HEK293 (cell line): Measurements from ENCODE around the gene ATP6V1F.

Source experiments
- KLF17 ChIP-seq: fragments of 450-650 bp; formaldehyde crosslinking; IDR thresholded peaks from 2 replicates; pipeline ENCODE4 v1.5.1; 2016; ENCODE audit warnings: missing biosample characterization, missing genetic modification characterization
- PRDM10 ChIP-seq: fragments of 450-650 bp; formaldehyde crosslinking; IDR thresholded peaks from 2 replicates; pipeline ENCODE4 v1.5.1; 2016; ENCODE audit warnings: missing biosample characterization, missing genetic modification characterization
- SETDB1 ChIP-seq: IDR thresholded peaks from one replicate; pipeline ENCODE4 v1.6.1; 2017; ENCODE audit warnings: mild to moderate bottlenecking, low read length, moderate library complexity, mixed read lengths; ENCODE audit not compliant: insufficient read length
- SP2 ChIP-seq: fragments of 450-650 bp; formaldehyde crosslinking; IDR thresholded peaks from 2 replicates; pipeline ENCODE4 v1.5.1; 2016; ENCODE audit warnings: missing biosample characterization, missing genetic modification characterization
- SP7 ChIP-seq: fragments of 450-650 bp; formaldehyde crosslinking; IDR thresholded peaks from 2 replicates; pipeline ENCODE4 v1.5.1; 2016; ENCODE audit warnings: missing biosample characterization, missing genetic modification characterization
- WT1 ChIP-seq: fragments of 450-650 bp; formaldehyde crosslinking; IDR thresholded peaks from 2 replicates; pipeline ENCODE4 v1.5.1; 2016; ENCODE audit warnings: missing biosample characterization, missing genetic modification characterization
- ZBTB11 ChIP-seq: fragments of 450-650 bp; formaldehyde crosslinking; conservative IDR thresholded peaks from 2 replicates; pipeline ENCODE4 v1.5.1; 2016; ENCODE audit warnings: low read depth, missing biosample characterization, missing genetic modification characterization
- ZBTB21 ChIP-seq: fragments of 450-650 bp; formaldehyde crosslinking; IDR thresholded peaks from 2 replicates; pipeline ENCODE4 v1.5.1; 2017; ENCODE audit warnings: missing biosample characterization, missing genetic modification characterization
- ZBTB6 ChIP-seq: fragments of 450-650 bp; formaldehyde crosslinking; IDR thresholded peaks from 2 replicates; pipeline ENCODE4 v1.5.1; 2017; ENCODE audit warnings: missing biosample characterization, missing genetic modification characterization
- ZBTB7A ChIP-seq: fragments of 450-650 bp; formaldehyde crosslinking; IDR thresholded peaks from 2 replicates; pipeline ENCODE4 v1.5.1; 2016; ENCODE audit warnings: low read depth, missing biosample characterization, missing genetic modification characterization
- ZBTB8A ChIP-seq: fragments of 450-650 bp; formaldehyde crosslinking; IDR thresholded peaks from 2 replicates; pipeline ENCODE4 v1.5.1; 2016; ENCODE audit warnings: missing biosample characterization, missing genetic modification characterization
- ZNF174 ChIP-seq: fragments of 450-650 bp; formaldehyde crosslinking; IDR thresholded peaks from 2 replicates; pipeline ENCODE4 v1.5.0; 2017; ENCODE audit warnings: missing biosample characterization, mild to moderate bottlenecking, missing genetic modification characterization
- ZNF223 ChIP-seq: fragments of 450-650 bp; formaldehyde crosslinking; IDR thresholded peaks from 2 replicates; pipeline ENCODE4 v1.5.1; 2016; ENCODE audit warnings: missing biosample characterization, missing genetic modification characterization
- ZNF24 ChIP-seq: fragments of 450-650 bp; formaldehyde crosslinking; IDR thresholded peaks from 2 replicates; pipeline ENCODE4 v1.5.1; 2016; ENCODE audit warnings: missing biosample characterization, missing genetic modification characterization
- ZNF394 ChIP-seq: fragments of 450-650 bp; formaldehyde crosslinking; IDR thresholded peaks from 2 replicates; pipeline ENCODE4 v1.5.1; 2016; ENCODE audit warnings: missing biosample characterization, missing genetic modification characterization, mild to moderate bottlenecking, moderate library complexity, borderline replicate concordance
- ZNF488 ChIP-seq: fragments of 450-650 bp; formaldehyde crosslinking; IDR thresholded peaks from 2 replicates; pipeline ENCODE4 v1.5.1; 2016; ENCODE audit warnings: missing biosample characterization, missing genetic modification characterization
- ZNF501 ChIP-seq: fragments of 450-650 bp; formaldehyde crosslinking; IDR thresholded peaks from 2 replicates; pipeline ENCODE4 v1.5.1; 2016; ENCODE audit warnings: missing biosample characterization, missing genetic modification characterization
- ZNF548 ChIP-seq: fragments of 450-650 bp; formaldehyde crosslinking; IDR thresholded peaks from 2 replicates; pipeline ENCODE4 v1.5.1; 2016; ENCODE audit warnings: missing biosample characterization, missing genetic modification characterization
- ZNF555 ChIP-seq: fragments of 450-650 bp; formaldehyde crosslinking; conservative IDR thresholded peaks from 2 replicates; pipeline ENCODE4 v1.5.1; 2017; ENCODE audit warnings: missing biosample characterization, mild to moderate bottlenecking, missing genetic modification characterization, inconsistent platforms
- ZNF558 ChIP-seq: fragments of 450-650 bp; formaldehyde crosslinking; IDR thresholded peaks from 2 replicates; pipeline ENCODE4 v1.5.1; 2016; ENCODE audit warnings: missing biosample characterization, missing genetic modification characterization
- ZNF600 ChIP-seq: fragments of 450-650 bp; formaldehyde crosslinking; IDR thresholded peaks from 2 replicates; pipeline ENCODE4 v1.5.1; 2016; ENCODE audit warnings: missing biosample characterization, missing genetic modification characterization
- ZNF621 ChIP-seq: fragments of 450-650 bp; formaldehyde crosslinking; IDR thresholded peaks from 2 replicates; pipeline ENCODE4 v1.5.1; 2017; ENCODE audit warnings: missing biosample characterization, missing genetic modification characterization
- ZNF626 ChIP-seq: fragments of 450-650 bp; sonication (Bioruptor Pico); formaldehyde crosslinking; IDR thresholded peaks from 2 replicates; pipeline ENCODE4 v1.5.1; 2018; ENCODE audit warnings: missing biosample characterization, missing genetic modification characterization, inconsistent platforms
- ZNF670 ChIP-seq: fragments of 450-650 bp; formaldehyde crosslinking; IDR thresholded peaks from 2 replicates; pipeline ENCODE4 v1.5.1; 2016; ENCODE audit warnings: missing biosample characterization, missing genetic modification characterization, low read depth
- ZNF692 ChIP-seq: fragments of 450-650 bp; formaldehyde crosslinking; IDR thresholded peaks from 2 replicates; pipeline ENCODE4 v1.5.1; 2016; ENCODE audit warnings: missing biosample characterization, missing genetic modification characterization
- ZNF707 ChIP-seq: fragments of 450-650 bp; formaldehyde crosslinking; IDR thresholded peaks from 2 replicates; pipeline ENCODE4 v1.5.1; 2016; ENCODE audit warnings: missing biosample characterization, missing genetic modification characterization
- ZNF768 ChIP-seq: fragments of 450-650 bp; formaldehyde crosslinking; IDR thresholded peaks from 2 replicates; pipeline ENCODE4 v1.5.1; 2018; ENCODE audit warnings: missing biosample characterization, mild to moderate bottlenecking, missing genetic modification characterization
- ZSCAN30 ChIP-seq: fragments of 450-650 bp; IDR thresholded peaks from 2 replicates; pipeline ENCODE4 v1.5.1; 2018; ENCODE audit warnings: missing biosample characterization, mild to moderate bottlenecking, missing genetic modification characterization, moderate library complexity

Gene ATP6V1F

GRCh38 chr7:128862571-128863432 lies at the start of gene ATP6V1F (continued):
- no peak for TF ChIP-seq ZNF621 (tag by site-specific recombination)
- peak; percentile 75 for TF ChIP-seq SP2
- peak; percentile 51 for TF ChIP-seq PRDM10
- TF ChIP-seq WT1 (tag by site-specific recombination), result peak; percentile 10; the same call in 1 of the 2 replicates
- no peak for TF ChIP-seq ZNF626 (tag by site-specific recombination)
- peak; percentile 93 for TF ChIP-seq ZNF600 (tag by site-specific recombination)
- no peak for TF ChIP-seq ZNF174 (tag by site-specific recombination)
- TF ChIP-seq ZNF670, result no peak
- peak; percentile 76 for TF ChIP-seq ZNF692
- TF ChIP-seq ZNF394, result peak; percentile 76; the same call in 1 of the 2 replicates
- no peak for TF ChIP-seq SETDB1
- TF ChIP-seq ZSCAN30 (tag by site-specific recombination), result 0 out of 2 replicates have a peak, but pooled peaks have one; percentile 39
- TF ChIP-seq ZNF223 (tag by site-specific recombination), result no peak
- TF ChIP-seq ZNF501 (tag by site-specific recombination), result peak; percentile 96
- peak; percentile 100 for TF ChIP-seq ZNF24 (tag by site-specific recombination)
- peak; percentile 42; the same call in 1 of the 2 replicates for TF ChIP-seq ZBTB21 (tag by site-specific recombination)
- peak; percentile 41; the same call in 1 of the 2 replicates for TF ChIP-seq ZBTB8A (tag by site-specific recombination)
- 0 out of 2 replicates have a peak, but pooled peaks have one; percentile 46 for TF ChIP-seq ZBTB7A (tag by site-specific recombination)
- no peak for TF ChIP-seq ZNF558
- peak; percentile 54; the same call in 1 of the 2 replicates for TF ChIP-seq KLF17 (tag by site-specific recombination)
- TF ChIP-seq SP7 (tag by site-specific recombination), result peak; percentile 63; the same call in 1 of the 2 replicates
- no peak for TF ChIP-seq ZNF768 (tag by site-specific recombination)
- no peak for TF ChIP-seq ZNF488 (tag by site-specific recombination)
- no peak for TF ChIP-seq ZNF707 (tag by site-specific recombination)
- TF ChIP-seq ZNF548 (tag by site-specific recombination), result no peak
- peak; percentile 85 for TF ChIP-seq ZBTB11
- TF ChIP-seq ZNF555, result no peak
- no peak for TF ChIP-seq ZBTB6 (tag by site-specific recombination)
